Upper lobe of left lung (tissue), 6 donors: ENCODE measurements around the gene MRC2. TPM values are rescaled to one million over a fixed set of nuclear protein-coding genes. Genes with fewer than 3 reads are reported as not detected.

Experiments used
- ATAC-seq, 2 donors: fragments of 200-7000 bp; cut with Tn5 transposase; one replicate each; pipeline ENCODE4 v1.9.1; 2022; ENCODE audit warnings: mild to moderate bottlenecking in 2 of 2, moderate library complexity in 2 of 2; ENCODE audit not compliant: low FRiP score in 2 of 2
- DNase-seq, 2 donors: peaks; one replicate each; pipeline ENCODE4 v3.0.0-alpha.2; 2019 to 2020
- H3K27ac ChIP-seq, 4 donors: fragments of 200-600 bp; sonication (generic); one replicate each; pipeline ENCODE4 v1.5.1; 2016 to 2019
- H3K27me3 ChIP-seq, 4 donors: fragments of 200-600 bp; sonication (generic); one replicate each; pipeline ENCODE4 v1.5.1; 2017 to 2019
- H3K36me3 ChIP-seq, 4 donors: fragments of 200-600 bp; sonication (generic); one replicate each; pipeline ENCODE4 v1.5.1; 2016 to 2019
- H3K4me1 ChIP-seq, 4 donors: fragments of 200-600 bp; sonication (generic); one replicate each; pipeline ENCODE4 v1.5.1; 2018 to 2019
- H3K4me3 ChIP-seq, 4 donors: fragments of 200-600 bp; sonication (generic); one replicate each; pipeline ENCODE4 v1.5.1; 2017 to 2019; ENCODE audit warnings: mild to moderate bottlenecking in 2 of 4, moderate library complexity in 1 of 4
- H3K9me3 ChIP-seq, 4 donors: fragments of 200-600 bp; sonication (generic); one replicate each; pipeline ENCODE4 v1.5.1; 2018 to 2019
- EP300 ChIP-seq, 4 donors: sonication (generic); formaldehyde crosslinking; IDR thresholded peaks; one replicate each; pipeline ENCODE4 v1.5.1; 2017; ENCODE audit warnings: antibody characterized with exemption in 4 of 4, control low read depth in 2 of 4
- POLR2A ChIP-seq, 4 donors: fragments of 450-650 bp; IDR thresholded peaks; one replicate each; pipeline ENCODE4 v1.5.1; 2016 to 2017; ENCODE audit warnings: antibody characterized with exemption in 4 of 4, mild to moderate bottlenecking in 2 of 4
- POLR2AphosphoS5 ChIP-seq, 2 donors: sonication (generic); formaldehyde crosslinking; IDR thresholded peaks; one replicate each; pipeline ENCODE4 v1.5.1; 2017; ENCODE audit warnings: antibody characterized with exemption in 2 of 2
- WGBS, 2 donors: methylation state at CpG; one replicate each; pipeline ENCODE4 v1.1.5; 2017 to 2018; 5-methylcytosine and 5-hydroxymethylcytosine counted together
- total RNA-seq, 6 donors: library from RNA; depleted of rRNA in 4 of 6; stranded (reverse); fragments of >200 nt in 4 of 6; gene quantifications; one replicate each; pipeline versions ENCODE4 v1.1.0 to v1.2.1, GENCODE V29; 2016 to 2021
- TF ChIP-seq, protein P1 (sequence below), 6 experiments: fragments of 450-650 bp in 4 of 6; fragments of 200-600 bp in 2 of 6; sonication (generic) in 2 of 6; IDR thresholded peaks; one replicate each; pipeline ENCODE4 v1.5.1; 2016 to 2019; ENCODE audit warnings: antibody characterized with exemption in 6 of 6
- donor health status: DM: no; HTN: no; CAD: no; lungs with moderate emphysema.
- donor health status: DM: no; HTN: yes; CAD: no; lungs with severe emphysema.

The MRC2 gene
- total RNA-seq, 6 donors from 2014 or later, result 32.1 to 185 (median 116) TPM

DNA sequence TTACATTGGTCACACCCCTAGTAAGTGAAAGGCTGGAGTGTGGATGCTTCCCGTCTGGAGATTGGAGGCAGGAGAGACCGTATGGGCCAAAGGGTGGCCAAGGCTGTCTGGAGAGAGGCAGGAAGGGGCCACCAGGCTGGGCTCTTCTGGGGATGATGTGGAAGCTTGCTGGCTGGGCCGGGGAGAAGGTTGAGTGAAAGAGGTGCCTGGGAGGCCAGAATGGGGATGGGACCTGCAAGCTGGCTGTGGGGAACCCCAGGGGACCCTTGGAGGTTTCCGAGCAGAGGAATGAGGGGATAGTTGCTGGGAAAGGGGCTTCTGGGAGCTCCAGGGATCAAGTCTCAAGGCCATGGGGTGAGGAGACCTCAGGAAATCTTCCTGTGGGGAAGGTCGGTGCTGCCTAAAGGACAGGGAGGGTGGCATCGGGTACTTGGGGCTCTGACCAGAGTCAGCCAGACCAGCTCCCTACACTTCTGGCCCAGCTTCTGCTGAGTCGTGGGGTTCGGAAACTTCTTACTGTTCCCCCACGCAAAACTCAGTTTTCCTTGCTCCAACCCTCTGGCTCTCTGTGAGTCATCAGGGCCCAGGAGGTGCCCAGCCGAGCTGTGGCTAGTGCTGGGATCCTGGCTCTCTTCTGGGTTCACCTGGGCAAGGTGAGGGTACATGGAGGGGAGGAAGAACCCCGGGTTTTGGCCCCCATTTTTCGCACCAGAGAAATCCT, 3.1 kb downstream of the MRC2 start:
- peaks cover 29 to 52% (median 43%) of the 10 kb centered on the region in 4 donors for H3K4me1 ChIP-seq
- DNase-seq (no peak), ATAC-seq (no peak)

DNA sequence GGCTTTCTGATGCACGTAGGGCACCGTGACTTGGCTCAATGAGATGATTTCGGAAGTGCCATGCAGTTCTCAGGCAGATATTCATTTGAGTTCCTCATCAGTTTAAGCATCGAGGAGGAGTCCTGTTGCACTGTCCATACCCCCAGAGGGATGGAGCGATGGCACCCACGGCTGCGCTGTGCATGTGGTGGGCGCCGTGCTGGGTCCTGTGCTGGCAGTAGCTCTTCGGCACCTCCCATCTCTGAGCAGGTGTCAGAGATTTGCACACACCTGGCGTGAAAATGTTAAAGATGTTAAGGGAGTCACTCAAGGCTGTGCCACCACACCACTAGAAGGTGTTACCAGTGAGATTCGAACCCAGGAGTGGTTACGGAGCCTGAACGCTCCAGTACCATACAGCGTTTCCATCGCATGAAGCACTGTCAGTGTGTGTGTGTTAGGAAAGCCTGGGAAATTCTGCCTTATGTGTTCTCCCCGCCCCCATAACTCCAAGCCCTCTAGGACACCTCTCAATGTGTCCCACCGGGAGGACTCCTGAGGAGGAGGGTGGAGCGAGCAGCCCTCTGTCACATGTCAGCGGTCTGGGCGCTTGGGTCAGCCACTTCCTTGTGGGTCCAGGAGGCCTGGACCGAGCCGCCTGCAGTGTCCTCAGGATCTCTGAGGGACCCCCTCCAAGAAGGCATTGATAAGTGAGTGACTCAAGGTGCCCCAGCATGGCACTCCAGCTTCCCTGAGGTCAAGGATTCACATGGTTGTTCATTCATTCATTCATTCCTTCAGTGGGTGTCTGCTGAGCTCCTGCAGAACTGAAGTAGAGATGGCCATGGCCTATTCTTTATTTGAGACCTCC, 3.8 kb downstream of the MRC2 start:
- no peaks in the 10 kb centered on the region for H3K9me3 ChIP-seq
- no peaks in the 10 kb centered on the region for H3K36me3 ChIP-seq
- peak overlapping the region in 1 of 4 donors; percentile 10 for H3K27ac ChIP-seq
- peaks cover 22 to 44% (median 40%) of the 10 kb centered on the region in 4 donors for H3K4me1 ChIP-seq
- ATAC-seq (no peak), DNase-seq (no peak)
- H3K4me3 ChIP-seq, result no peak overlapping the region
- TF ChIP-seq, protein P1, sequence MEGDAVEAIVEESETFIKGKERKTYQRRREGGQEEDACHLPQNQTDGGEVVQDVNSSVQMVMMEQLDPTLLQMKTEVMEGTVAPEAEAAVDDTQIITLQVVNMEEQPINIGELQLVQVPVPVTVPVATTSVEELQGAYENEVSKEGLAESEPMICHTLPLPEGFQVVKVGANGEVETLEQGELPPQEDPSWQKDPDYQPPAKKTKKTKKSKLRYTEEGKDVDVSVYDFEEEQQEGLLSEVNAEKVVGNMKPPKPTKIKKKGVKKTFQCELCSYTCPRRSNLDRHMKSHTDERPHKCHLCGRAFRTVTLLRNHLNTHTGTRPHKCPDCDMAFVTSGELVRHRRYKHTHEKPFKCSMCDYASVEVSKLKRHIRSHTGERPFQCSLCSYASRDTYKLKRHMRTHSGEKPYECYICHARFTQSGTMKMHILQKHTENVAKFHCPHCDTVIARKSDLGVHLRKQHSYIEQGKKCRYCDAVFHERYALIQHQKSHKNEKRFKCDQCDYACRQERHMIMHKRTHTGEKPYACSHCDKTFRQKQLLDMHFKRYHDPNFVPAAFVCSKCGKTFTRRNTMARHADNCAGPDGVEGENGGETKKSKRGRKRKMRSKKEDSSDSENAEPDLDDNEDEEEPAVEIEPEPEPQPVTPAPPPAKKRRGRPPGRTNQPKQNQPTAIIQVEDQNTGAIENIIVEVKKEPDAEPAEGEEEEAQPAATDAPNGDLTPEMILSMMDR (IDR thresholded peaks at IDR 0.05), result no peak
- TF ChIP-seq POLR2A (IDR thresholded peaks at IDR 0.05), result no peak
- TF ChIP-seq POLR2AphosphoS5 (IDR thresholded peaks at IDR 0.05), result no peak
- no peak for TF ChIP-seq EP300 (IDR thresholded peaks at IDR 0.05)
- peaks cover 0 to 14% (median 1%) of the 10 kb centered on the region in 4 donors for H3K27me3 ChIP-seq
- 88 to 93% methylated on average over 23 of the region's 23 CpGs for WGBS, 2 donors

More for the DNA sequence above, 3.1 kb downstream of the MRC2 start:
- peaks cover 0 to 14% (median 1%) of the 10 kb centered on the region in 4 donors for H3K27me3 ChIP-seq
- TF ChIP-seq POLR2A (IDR thresholded peaks at IDR 0.05), result no peak
- TF ChIP-seq POLR2AphosphoS5 (IDR thresholded peaks at IDR 0.05), result no peak
- TF ChIP-seq EP300 (IDR thresholded peaks at IDR 0.05), result no peak
- TF ChIP-seq, protein P1 (IDR thresholded peaks at IDR 0.05), result no peak
- H3K9me3 ChIP-seq, result no peaks in the 10 kb centered on the region
- no peaks in the 10 kb centered on the region for H3K36me3 ChIP-seq
- 79 to 80% methylated on average over 7 to 12 of the region's 12 CpGs for WGBS, 2 donors
- no peak overlapping the region for H3K4me3 ChIP-seq
- peak overlapping the region in 2 of 4 donors; percentile 9 to 10 for H3K27ac ChIP-seq

DNA sequence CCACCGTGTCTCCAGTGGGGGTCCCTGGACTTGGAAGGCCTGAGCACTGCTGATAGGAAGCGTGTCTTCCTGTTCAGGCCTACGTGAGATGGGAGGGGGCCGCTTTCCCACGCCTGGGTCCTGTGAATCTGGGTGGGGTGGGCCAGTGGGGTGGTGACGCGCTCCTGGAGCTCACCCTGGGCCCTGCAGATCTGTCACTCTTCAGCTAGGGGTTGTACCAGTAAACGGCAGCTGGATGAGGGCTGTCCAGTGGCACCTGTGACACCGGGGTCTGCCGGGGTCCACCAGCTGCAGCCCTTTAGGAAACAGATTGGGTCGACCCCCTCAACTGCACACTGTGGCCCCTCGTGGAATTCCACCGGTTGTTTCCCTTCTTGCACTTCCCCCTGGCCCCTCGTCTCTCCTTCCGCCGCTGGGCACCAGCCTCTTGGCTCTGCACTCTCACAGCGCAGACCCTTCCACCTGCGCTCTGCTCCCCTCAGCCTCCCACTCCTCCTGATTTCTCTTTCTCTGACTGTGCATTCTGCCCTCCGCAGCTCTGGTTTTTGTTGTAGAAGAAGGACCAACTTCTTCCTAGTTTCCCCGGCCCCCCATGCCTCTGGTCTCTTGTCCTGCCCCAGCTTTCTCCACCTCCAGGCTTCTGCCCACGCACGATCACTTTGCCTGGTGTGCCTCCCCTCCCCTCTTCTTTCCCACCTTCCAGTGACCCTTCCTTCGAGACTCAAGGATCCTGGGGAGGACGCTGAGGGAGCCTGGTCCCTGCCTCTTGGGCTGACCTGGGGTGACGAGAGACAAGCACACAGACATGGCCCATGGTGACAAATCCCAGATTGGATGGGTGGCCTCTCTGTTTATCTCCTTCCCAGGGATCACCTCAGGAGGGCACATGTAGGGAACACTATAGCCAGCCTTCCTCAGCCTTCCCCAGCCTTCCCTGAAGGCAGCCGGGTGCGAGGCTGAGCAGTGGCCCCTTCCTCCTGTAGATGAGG, 4.8 kb downstream of the MRC2 start:
- no peak for DNase-seq
- H3K36me3 ChIP-seq, result no peaks in the 10 kb centered on the region
- ATAC-seq, result no peak
- no peaks in the 10 kb centered on the region for H3K9me3 ChIP-seq
- TF ChIP-seq, protein P1 (IDR thresholded peaks at IDR 0.05), result no peak
- TF ChIP-seq POLR2AphosphoS5 (IDR thresholded peaks at IDR 0.05) (no peak), POLR2A (IDR thresholded peaks at IDR 0.05) (no peak), EP300 (IDR thresholded peaks at IDR 0.05) (no peak)
- 66 to 74% methylated on average over 21 to 25 of the region's 27 CpGs for WGBS, 2 donors
- peak overlapping the region in 2 of 4 donors; percentile 19 to 30 for H3K27ac ChIP-seq
- peaks cover 14 to 35% (median 31%) of the 10 kb centered on the region in 4 donors for H3K4me1 ChIP-seq
- no peak overlapping the region for H3K4me3 ChIP-seq
- peaks cover 0 to 8% (median 1%) of the 10 kb centered on the region in 4 donors for H3K27me3 ChIP-seq

DNA sequence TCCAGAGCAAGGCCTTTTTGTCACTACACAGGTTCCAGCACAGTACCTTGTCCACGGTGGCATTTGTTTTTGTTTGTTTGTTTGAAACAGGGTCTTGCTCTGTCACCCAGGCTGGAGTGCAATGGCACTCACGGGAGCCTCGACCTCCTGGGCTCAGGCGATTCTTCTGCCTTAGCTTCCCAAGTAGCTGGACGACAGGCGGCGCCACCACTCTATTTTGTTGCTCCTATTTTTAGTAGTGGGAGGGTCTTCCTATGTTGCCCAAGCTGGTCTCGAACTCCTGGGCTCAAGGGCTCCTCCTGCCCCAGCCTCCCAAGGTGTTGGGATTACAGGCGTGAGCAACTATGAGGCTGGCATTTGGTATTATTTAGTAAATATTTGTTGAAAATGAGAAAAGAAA, 10.3 kb downstream of the MRC2 start:
- H3K4me3 ChIP-seq, result no peak overlapping the region
- ATAC-seq (no peak), DNase-seq (no peak)
- H3K27me3 ChIP-seq, result no peaks in the 10 kb centered on the region
- peaks cover 0 to 6% (median 2%) of the 10 kb centered on the region in 4 donors for H3K4me1 ChIP-seq
- TF ChIP-seq POLR2A (IDR thresholded peaks at IDR 0.05), result no peak
- TF ChIP-seq, protein P1 (IDR thresholded peaks at IDR 0.05), result no peak
- TF ChIP-seq EP300 (IDR thresholded peaks at IDR 0.05), result no peak
- TF ChIP-seq POLR2AphosphoS5 (IDR thresholded peaks at IDR 0.05), result no peak
- H3K27ac ChIP-seq, result no peak overlapping the region
- no peaks in the 10 kb centered on the region for H3K9me3 ChIP-seq
- 72 to 74% methylated on average over 9 of the region's 9 CpGs for WGBS, 2 donors
- no peaks in the 10 kb centered on the region for H3K36me3 ChIP-seq
